Measurements from ENCODE around the gene INTS6. TPM values are rescaled to one million over a fixed set of nuclear protein-coding genes. Genes with fewer than 3 reads are reported as not detected.

INTS6 gene
- total and polyA plus RNA-seq, 2 of the 4 experiments (the other 2 are of a cell fraction) = 12.9 to 42.3 TPM

- H3K4me2 ChIP-seq (ENCODE audit: low read depth, low read length) = no peak overlapping the region
- no peak overlapping the region for H3K9ac ChIP-seq (ENCODE audit: low read depth, low read length)
- H2AK5ac ChIP-seq (ENCODE audit: low read depth, low read length) = no peak overlapping the region
- H2AFZ ChIP-seq (replicated peaks; ENCODE audit: low read length, poor library complexity) = no peak overlapping the region
- H3K9me1 ChIP-seq (ENCODE audit: insufficient read depth, low read length) = 0 out of 2 replicates have a peak, but pooled peaks cover 6% of the 10 kb centered on the region
- no peak overlapping the region for H3K18ac ChIP-seq (ENCODE audit: low read depth, low read length)
- dilution Hi-C loops (cut with HindIII; ENCODE audit: low sequenced_read_pairs, unreplicated experiment) = no loop called here
- H3K79me1 ChIP-seq (ENCODE audit: low read depth in 1 of 2, low read length in 2 of 2) = no peaks in the 10 kb centered on the region
- BruUV-seq (replicated peaks) = no TSS peak
- no peak overlapping the region for H2BK120ac ChIP-seq (ENCODE audit: low read depth, low read length)
- H4K8ac ChIP-seq (ENCODE audit: low read depth in 2 of 2, low read length in 2 of 2) = no peak overlapping the region
- H2AK9ac ChIP-seq (replicated peaks; ENCODE audit: low read depth, low read length, poor library complexity) = no peak overlapping the region
- H3K4ac ChIP-seq (ENCODE audit: low read depth, low read length) = no peak overlapping the region
- DNase-seq (no peak), ATAC-seq (ENCODE audit: low read depth) (no peak)
- no peaks in the 10 kb centered on the region for H3K36me3 ChIP-seq (ENCODE audit: control insufficient read depth, insufficient read depth, low read length)
- H2BK5ac ChIP-seq (ENCODE audit: low read depth, low read length, poor library complexity, severe bottlenecking) = no peak overlapping the region
- ChIA-PET POLR2A (ENCODE audit: unreplicated experiment) (no interaction called here), CTCF (no interaction called here)
- H2BK20ac ChIP-seq (ENCODE audit: low read depth, low read length) = no peak overlapping the region
- H3K27me3 ChIP-seq (ENCODE audit: control insufficient read depth, insufficient read depth, low read length) = peaks cover 5% of the 10 kb centered on the region; the same call in 1 of the 2 replicates
- in situ Hi-C loops (cut with MboI; ENCODE audit: low sequenced_read_pairs) = no loop called here
- intact Hi-C loops (cut with micrococcal nuclease) = no loop called here
- H3K14ac ChIP-seq (replicated peaks; ENCODE audit: low read depth, low read length) = no peak overlapping the region
- no peak overlapping the region for H4K5ac ChIP-seq (ENCODE audit: low read depth, low read length)
- no peak overlapping the region for H3K27ac ChIP-seq (ENCODE audit: insufficient read depth, low read length)
- no peak overlapping the region for H3K4me3 ChIP-seq (ENCODE audit: insufficient read depth, low read depth, low read length)
- H3K23ac ChIP-seq (ENCODE audit: low read depth, low read length) = no peak overlapping the region
- WGBS, 2 experiments (ENCODE audit: extremely low coverage in 2 of 2, insufficient read length in 1 of 2) = no CpG with 5 or more reads among the region's 4 CpGs
- H4K91ac ChIP-seq (ENCODE audit: insufficient read depth, low read depth, low read length) = no peak overlapping the region
- no peaks in the 10 kb centered on the region for H3K9me3 ChIP-seq (ENCODE audit: control insufficient read depth, insufficient read depth, low read length)
- no peak overlapping the region for H2BK15ac ChIP-seq (ENCODE audit: low read depth, low read length)
- no peaks in the 10 kb centered on the region; the same call in 1 of the 2 replicates for H4K20me1 ChIP-seq (ENCODE audit: insufficient read depth, low read length)
- TF ChIP-seq MAZ (IDR thresholded peaks at IDR 0.05; ENCODE audit: borderline replicate concordance, low read depth, low read length) (no peak), MXI1 (IDR thresholded peaks at IDR 0.05; ENCODE audit: borderline replicate concordance, low read depth, low read length) (no peak), CTCF (conservative IDR thresholded peaks at IDR 0.05; ENCODE audit: low read depth, low read length) (no peak), RFX5 (IDR thresholded peaks at IDR 0.05; ENCODE audit: low read depth, low read length) (no peak), SMC3 (IDR thresholded peaks at IDR 0.05; ENCODE audit: low read depth, low read length) (no peak), RAD21 (IDR thresholded peaks at IDR 0.05; ENCODE audit: low read length) (no peak), CEBPB (IDR thresholded peaks at IDR 0.05; ENCODE audit: low read depth, low read length) (no peak), ELK1 (IDR thresholded peaks at IDR 0.05; ENCODE audit: borderline replicate concordance, low read depth, low read length) (no peak), USF2 (IDR thresholded peaks at IDR 0.05; ENCODE audit: low read depth, low read length) (no peak), NFE2L2 (IDR thresholded peaks at IDR 0.05; ENCODE audit: low read depth, low read length) (no peak)
- H3K56ac ChIP-seq (ENCODE audit: extremely low read depth, insufficient read depth, low read length) = no peak overlapping the region
- H3K4me1 ChIP-seq (ENCODE audit: control insufficient read depth, insufficient read depth, low read length) = peaks cover 4% of the 10 kb centered on the region
These were observed 111.0 kb downstream of the INTS6 start for GRCh38 chr13:51341791-51342190.
